HTERT RPE-1 (cell line): ENCODE results near the gene ARHGEF2.

ENCODE experiments used
- in situ Hi-C: fragments of 300-500 bp; cut with MboI; formaldehyde crosslinking; loops from 4 replicates; pipeline ENCODE4 v1.14.3; 2020; ENCODE audit warnings: low sequenced_read_pairs

ARHGEF2 gene

GRCh38 chr1:155913969-155914757 is 64.2 kb downstream of the ARHGEF2 start:
- in situ Hi-C loops: no loop called here

GRCh38 chr1:155912056-155912536 is 66.3 kb downstream of the ARHGEF2 start:
- in situ Hi-C loops: no loop called here

GRCh38 chr1:155911156-155912055 is 66.9 kb downstream of the ARHGEF2 start, which contains the start of gene RIT1:
TSS of gene RIT1 (minus strand) at chr1:155911349. CDS start at chr1:155910761, 588 bp downstream.
- in situ Hi-C loops: no loop called here

GRCh38 chr1:155910621-155911121 is 67.7 kb downstream of the ARHGEF2 start:
- in situ Hi-C loops: no loop called here

GRCh38 chr1:155909894-155910293 is 68.5 kb downstream of the ARHGEF2 start:
- in situ Hi-C loops: no loop called here

- in situ Hi-C loops: no loop called here
Measured at GRCh38 chr1:155904261-155904660, 74.1 kb downstream of the ARHGEF2 start.

GRCh38 chr1:155900161-155900560 is 78.2 kb downstream of the ARHGEF2 start:
- in situ Hi-C loops: no loop called here

- in situ Hi-C loops: no loop called here
Measured at GRCh38 chr1:155899683-155900082, 78.7 kb downstream of the ARHGEF2 start.

GRCh38 chr1:155898888-155899287 is 79.5 kb downstream of the ARHGEF2 start:
- in situ Hi-C loops: no loop called here

- in situ Hi-C loops: no loop called here
Measured at GRCh38 chr1:155897746-155898145, 80.6 kb downstream of the ARHGEF2 start.
